Fibroblast of mammary gland (primary cell): ENCODE measurements around the gene CLSTN2.

Experiments used
- DNase-seq: peaks from one replicate; pipeline ENCODE4 v3.0.0-alpha.2; 2010; ENCODE audit warnings: low read depth
- H3K4me3 ChIP-seq: 2 replicates; pipeline ENCODE4 v1.5.1; 2011; ENCODE audit warnings: low read depth, mild to moderate bottlenecking, low read length, moderate library complexity; ENCODE audit not compliant: control insufficient read depth
- TF ChIP-seq, protein P1 (sequence below): conservative IDR thresholded peaks from 2 replicates; pipeline ENCODE4 v1.5.1; 2011; ENCODE audit warnings: low read depth, low read length, inconsistent platforms; ENCODE audit not compliant: control insufficient read depth, insufficient read depth

CLSTN2 gene

DNA sequence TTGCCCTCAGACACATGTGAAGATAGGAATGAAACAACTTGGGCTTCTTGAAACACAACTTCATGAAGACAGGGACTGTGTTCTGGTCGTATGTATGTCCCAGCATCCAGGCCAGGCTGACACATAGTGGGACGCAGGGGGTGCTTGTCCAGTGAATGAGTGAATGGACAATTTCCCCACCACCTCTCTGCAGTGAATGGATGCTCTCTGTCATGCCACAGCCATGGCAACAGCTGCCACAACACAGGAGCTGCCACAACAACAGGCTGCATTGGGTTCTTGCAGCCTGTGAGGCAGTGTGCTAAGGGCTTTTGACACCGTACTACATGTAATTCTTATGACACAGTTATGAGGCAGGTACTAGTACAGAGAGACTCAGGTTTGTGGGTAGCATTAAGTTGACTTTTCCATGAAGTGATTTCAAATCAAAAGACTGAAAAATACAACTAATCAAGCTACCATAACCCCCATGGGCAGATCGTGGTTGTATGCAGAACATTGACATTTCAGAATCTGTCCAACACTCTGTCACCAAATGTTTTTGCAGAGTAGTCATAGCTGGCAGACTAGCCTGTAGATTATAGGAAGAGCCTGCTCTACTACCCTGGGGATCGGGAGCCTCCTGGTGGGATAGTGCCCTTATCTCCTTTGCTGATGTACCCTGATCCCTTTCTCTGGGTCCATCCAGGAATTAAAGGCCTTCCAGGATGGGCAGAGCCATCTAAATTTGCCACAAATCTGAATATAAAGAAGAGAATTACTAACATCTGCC is 40.8 kb downstream of the CLSTN2 start:
- H3K4me3 ChIP-seq = no peak overlapping the region
- TF ChIP-seq, protein P1, sequence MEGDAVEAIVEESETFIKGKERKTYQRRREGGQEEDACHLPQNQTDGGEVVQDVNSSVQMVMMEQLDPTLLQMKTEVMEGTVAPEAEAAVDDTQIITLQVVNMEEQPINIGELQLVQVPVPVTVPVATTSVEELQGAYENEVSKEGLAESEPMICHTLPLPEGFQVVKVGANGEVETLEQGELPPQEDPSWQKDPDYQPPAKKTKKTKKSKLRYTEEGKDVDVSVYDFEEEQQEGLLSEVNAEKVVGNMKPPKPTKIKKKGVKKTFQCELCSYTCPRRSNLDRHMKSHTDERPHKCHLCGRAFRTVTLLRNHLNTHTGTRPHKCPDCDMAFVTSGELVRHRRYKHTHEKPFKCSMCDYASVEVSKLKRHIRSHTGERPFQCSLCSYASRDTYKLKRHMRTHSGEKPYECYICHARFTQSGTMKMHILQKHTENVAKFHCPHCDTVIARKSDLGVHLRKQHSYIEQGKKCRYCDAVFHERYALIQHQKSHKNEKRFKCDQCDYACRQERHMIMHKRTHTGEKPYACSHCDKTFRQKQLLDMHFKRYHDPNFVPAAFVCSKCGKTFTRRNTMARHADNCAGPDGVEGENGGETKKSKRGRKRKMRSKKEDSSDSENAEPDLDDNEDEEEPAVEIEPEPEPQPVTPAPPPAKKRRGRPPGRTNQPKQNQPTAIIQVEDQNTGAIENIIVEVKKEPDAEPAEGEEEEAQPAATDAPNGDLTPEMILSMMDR = no peak
- no peak for DNase-seq

GRCh38 chr3:139978966-139979365 is 44.0 kb downstream of the CLSTN2 start:
- no peak overlapping the region for H3K4me3 ChIP-seq
- DNase-seq = no peak
- TF ChIP-seq, protein P1 = no peak

DNA sequence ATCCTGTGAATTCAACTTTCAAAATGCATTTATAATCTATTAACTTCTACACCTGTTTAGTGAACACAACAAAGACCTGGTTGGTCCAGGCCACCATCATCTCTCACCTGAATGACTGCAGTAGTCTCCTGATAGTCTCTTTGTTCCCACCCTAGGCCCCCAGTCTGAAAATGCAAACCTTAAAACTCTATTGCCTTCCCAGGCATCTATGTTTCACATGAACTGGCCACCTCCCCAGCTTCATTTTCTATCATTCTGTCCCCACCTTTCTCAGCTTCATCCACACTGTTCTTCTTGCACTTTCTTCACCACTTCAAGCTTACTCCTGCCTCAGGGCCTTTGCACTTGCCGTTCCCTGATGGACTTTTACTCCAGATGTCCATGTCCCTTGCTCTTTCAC is 45.0 kb downstream of the CLSTN2 start:
- no peak overlapping the region for H3K4me3 ChIP-seq
- no peak for DNase-seq
- TF ChIP-seq, protein P1 = no peak

DNA sequence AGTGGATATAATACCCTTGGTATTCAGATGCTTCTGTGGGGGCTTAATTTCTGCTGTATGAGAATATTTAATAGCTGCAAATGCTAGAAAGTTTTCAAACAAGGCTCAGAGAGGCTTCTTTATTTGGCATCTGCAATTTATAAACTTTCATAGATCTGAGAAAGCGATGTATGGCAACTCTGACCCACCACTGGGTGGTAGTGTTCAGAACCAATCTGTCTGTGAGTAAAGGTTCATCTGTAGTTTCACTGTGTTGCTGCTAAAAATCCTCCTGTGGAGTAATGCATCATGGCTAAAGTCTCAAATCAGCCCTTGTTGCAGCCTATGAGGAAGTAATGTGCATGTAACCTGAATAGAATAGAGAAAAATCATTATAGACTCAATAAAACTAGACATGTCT is 47.4 kb downstream of the CLSTN2 start:
- DNase-seq = peak; percentile 6
- no peak overlapping the region for H3K4me3 ChIP-seq
- TF ChIP-seq, protein P1 = no peak

DNA sequence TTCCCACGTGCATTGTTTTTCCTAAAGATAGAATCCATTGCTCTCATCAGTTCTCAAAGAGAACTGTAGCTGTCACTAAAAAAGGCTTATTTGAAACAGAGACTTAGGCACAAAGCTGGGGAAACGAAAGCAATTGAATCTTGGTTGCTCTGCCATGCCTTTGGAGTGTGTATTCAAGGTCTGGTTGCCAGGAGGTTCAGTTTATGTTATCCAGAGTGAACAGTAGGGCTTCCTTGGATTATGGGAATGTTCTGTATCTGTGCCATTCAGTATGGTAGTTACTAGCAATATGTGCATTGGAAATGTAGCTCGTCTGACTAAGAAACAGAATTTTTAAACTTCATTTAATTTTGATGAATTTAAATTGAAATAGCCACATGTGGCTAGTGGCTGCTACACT is 50.6 kb downstream of the CLSTN2 start:
- TF ChIP-seq, protein P1 = no peak
- no peak overlapping the region for H3K4me3 ChIP-seq
- DNase-seq = no peak

DNA sequence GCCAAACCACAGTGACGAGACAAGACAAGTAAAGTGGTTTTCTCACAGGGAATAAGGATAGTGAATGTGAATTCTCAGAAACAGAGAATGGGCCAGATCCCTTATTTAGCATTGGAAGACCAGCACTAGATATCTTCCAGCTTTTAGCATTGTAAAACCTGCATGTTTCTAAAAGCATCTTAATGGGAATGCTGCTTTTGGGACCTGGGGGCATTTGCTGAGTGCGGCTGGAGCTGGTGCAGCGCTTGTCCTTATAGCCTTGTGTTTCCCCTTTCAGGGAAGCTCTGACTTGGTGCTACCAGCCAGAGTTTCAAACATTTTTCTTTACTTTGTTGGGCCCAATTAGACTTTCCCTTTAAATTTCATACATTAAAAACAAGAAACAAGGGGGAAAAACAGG is 52.9 kb downstream of the CLSTN2 start:
- DNase-seq = no peak
- no peak overlapping the region for H3K4me3 ChIP-seq
- TF ChIP-seq, protein P1 = no peak
